ENCODE measurements around the gene FITM1.

Gene FITM1

DNA sequence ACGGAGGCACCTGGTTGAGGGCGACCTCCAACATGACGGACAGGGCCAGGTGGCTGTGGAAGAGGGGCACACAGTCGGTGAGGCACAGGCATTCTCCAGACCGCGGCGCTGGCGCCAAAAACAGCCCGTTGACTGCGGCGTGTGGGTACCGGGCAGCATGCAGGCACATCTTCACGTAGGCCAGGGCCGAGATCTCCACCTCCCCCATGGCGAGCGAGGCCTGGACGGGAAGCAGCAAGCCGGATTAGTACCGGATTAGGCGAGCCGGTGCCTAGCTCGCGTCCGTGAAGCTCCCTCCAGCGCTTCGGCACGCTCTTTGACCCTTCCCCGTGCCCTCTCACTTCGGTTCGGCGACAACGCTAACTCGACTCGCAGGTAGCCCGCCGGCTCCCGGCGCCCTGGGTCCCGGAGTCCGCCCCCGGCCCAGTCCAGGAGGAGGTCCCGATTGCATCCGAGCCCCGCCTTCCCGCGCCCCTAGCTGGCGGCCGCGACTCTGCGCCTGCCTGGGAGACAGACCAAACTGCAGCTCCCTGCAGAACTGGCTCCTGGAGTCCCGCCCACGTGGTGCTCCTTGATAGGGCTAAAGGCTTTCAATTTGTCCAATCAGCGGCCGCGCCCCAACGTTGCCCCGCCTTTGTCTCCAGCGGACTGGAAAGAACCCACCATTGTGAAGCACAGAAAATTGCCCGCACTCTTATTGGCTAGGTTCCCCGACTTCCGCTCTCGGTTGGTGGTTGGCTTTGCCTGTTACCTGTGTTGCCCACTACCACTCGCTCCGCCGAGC is 10.8 kb downstream of the FITM1 start, which contains the start of gene EMC9:
TSS of gene EMC9 (minus strand) at position 495 of the 784 bp plus-strand sequence. CDS start at position 208, 287 bp downstream.
- peak; percentile 99 for DNase-seq

DNA sequence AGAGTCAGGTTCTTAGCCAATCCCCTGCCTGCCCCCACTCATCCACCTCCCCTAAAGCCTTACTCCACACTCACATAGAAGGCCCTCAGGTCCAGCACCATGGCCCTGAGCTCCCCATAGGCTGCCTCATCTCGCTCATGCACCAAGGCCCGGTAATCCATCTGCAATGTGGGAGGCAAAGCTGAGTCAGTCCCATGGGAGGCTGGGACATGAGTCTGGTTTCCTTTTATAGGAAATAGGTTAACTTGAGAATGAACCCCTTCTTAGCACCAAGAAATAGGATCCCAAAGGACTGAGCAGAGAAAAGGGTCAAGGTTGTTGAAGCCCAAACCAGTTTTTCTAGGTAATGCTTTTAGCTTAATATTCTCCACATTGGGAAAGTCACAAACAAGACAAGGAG is 13.1 kb downstream of the FITM1 start:
- no peak for DNase-seq

GRCh38 chr14:24144451-24144850 is 14.0 kb downstream of the FITM1 start:
- DNase-seq, result no peak

GRCh38 chr14:24145219-24145618 is 14.8 kb downstream of the FITM1 start:
- DNase-seq, result no peak

- no peak for DNase-seq
These were observed 15.4 kb downstream of the FITM1 start for GRCh38 chr14:24145690-24146452.

DNA sequence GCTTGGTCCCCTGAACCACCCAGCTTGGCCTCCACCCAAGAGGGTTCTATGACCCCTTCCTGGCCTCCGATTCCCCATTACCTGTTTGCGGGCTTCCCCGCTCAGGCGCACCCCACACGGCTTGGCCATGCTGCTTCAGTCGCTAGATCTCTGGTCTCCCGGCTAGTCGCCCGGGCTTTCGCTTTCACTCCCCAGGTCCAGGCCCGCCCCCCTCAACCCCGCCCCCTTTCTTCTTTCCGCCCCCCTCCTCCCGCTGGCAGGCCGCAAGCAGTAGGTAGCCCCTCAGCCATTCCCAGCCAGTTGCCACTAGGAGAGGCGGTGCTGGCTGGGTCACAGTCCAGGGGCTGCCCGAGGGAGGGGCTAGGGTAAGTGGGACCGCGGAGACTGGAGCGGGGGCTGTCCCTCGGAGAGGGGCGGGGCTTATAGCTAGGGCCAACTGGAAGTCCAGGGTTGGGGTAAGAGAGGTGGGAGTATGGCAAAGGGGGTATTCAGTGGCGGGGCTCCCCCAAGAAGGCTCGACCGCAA is 16.1 kb downstream of the FITM1 start, which contains the start of gene PSME2:
TSS of gene PSME2 (minus strand) at position 158 of the 525 bp plus-strand sequence. CDS start at position 129, 29 bp downstream.
- DNase-seq, result peak; percentile 77

DNA sequence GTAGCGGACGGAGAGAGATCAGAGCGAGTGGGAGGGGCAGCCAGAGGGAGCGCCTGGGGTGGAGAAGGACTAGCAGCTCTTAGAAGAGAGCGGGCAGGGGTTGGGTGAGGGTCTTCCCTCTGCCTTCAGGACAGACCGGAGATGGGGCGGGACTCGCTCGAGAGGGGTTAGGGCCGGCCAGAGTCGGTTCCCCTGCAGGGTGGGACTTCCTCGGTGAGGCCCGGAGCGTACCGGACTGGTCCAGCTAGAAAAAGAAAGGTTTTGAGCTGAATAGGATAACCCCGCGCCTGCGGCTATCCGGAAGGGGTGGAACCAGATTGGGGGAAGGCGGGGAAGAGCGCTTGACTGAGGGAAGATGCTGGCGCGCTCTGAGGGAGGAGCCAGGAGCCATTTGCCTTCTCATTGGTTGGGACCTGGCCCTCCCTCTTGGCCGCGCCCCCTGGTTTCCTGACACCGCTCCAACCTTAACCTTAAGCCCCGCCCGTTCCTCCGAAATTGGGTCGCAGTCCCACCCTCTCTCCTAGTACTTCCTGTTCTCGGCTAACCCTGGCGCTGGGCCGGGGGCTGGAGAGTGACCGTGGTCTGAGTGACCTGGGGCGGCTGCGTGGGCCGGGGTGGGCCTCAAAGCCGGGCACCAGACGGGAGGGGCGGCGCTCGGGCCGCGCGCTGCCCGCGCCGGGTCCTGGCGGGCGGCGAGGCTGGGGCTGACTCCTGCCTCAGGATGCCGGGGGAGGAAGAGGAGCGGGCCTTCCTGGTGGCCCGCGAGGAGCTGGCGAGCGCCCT is 16.7 kb downstream of the FITM1 start, which contains the start of gene RNF31:
TSS of gene RNF31 (plus strand) at position 521 of the 783 bp plus-strand sequence. CDS start at position 722, 201 bp downstream.
- DNase-seq, result peak; percentile 99

- DNase-seq, result no peak
These were observed 17.4 kb downstream of the FITM1 start for GRCh38 chr14:24147761-24148428.

DNA sequence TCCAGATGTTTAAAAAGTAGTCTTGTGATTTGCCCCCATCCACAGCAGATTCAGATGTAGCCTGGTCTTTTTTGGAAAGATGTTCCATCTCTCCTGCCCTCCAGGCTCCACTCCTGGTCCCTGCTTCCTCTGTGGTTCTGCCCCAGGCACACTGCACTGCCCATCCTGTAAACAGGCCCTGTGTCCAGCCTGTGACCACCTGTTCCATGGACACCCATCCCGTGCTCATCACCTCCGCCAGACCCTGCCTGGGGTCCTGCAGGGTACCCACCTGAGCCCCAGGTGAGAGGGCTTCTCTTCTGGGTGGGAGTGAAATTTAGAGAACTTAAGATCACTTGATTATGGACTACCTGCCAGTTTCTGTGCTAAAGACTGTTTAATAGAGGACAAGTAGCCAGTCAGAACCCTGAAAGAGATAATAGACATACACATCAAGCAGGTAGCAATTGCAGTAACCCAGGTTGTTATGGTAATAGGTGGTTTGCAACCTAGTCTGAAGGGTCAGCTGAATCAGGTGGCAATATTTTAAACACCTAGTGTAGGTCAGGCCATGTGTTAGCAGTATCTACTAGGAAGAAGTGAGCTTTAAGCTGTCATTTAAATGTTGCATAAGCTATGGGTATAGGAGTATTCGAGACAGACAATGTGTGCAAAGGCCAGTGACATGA is 19.0 kb downstream of the FITM1 start:
- no peak for DNase-seq

DNA sequence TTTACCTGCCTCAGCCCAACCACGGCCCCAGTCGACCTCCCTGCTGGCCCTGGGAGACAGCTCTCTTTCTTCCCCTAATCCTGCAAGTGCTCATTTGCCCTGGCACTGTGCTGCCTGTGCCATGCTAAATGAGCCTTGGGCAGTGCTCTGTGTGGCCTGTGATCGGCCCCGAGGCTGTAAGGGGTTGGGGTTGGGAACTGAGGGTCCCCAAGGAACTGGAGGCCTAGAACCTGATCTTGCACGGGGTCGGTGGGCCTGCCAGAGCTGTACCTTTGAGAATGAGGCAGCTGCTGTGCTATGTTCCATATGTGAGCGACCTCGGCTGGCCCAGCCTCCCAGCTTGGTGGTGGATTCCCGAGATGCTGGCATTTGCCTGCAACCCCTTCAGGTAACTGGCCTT is 19.6 kb downstream of the FITM1 start:
- no peak for DNase-seq

DNA sequence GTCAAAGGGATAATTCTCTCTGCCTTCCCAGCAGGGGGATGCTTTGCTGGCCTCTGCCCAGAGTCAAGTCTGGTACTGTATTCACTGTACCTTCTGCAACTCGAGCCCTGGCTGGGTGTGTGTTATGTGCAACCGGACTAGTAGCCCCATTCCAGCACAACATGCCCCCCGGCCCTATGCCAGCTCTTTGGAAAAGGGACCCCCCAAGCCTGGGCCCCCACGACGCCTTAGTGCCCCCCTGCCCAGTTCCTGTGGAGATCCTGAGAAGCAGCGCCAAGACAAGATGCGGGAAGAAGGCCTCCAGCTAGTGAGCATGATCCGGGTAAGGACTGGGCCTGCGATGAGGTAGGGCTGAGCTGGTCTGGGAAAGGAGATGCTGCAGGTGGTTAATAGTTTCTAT is 20.1 kb downstream of the FITM1 start:
- no peak for DNase-seq

DNA sequence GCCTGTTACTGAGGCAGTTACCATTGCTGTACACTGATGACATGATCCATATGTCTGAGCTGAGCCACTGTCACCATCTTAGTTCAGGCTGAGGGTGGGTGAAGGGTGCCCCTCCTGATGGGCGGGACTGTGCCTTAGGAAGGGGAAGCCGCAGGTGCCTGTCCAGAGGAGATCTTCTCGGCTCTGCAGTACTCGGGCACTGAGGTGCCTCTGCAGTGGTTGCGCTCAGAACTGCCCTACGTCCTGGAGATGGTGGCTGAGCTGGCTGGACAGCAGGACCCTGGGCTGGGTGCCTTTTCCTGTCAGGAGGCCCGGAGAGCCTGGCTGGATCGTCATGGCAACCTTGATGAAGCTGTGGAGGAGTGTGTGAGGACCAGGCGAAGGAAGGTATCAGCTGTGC is 20.5 kb downstream of the FITM1 start:
- DNase-seq, result no peak

GRCh38 chr14:24151404-24152080 is 21.1 kb downstream of the FITM1 start:
- DNase-seq, result no peak

DNA sequence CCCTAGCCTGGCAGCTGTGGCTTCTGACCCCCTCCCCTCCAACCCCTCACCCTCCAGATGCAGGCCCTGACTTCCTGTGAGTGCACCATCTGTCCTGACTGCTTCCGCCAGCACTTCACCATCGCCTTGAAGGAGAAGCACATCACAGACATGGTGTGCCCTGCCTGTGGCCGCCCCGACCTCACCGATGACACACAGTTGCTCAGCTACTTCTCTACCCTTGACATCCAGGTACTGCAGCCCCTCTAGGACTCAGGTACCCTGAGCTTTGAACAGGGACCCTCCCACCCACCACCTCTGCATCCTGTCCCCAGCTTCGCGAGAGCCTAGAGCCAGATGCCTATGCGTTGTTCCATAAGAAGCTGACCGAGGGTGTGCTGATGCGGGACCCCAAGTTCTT is 24.6 kb downstream of the FITM1 start:
- DNase-seq, result no peak

DNA sequence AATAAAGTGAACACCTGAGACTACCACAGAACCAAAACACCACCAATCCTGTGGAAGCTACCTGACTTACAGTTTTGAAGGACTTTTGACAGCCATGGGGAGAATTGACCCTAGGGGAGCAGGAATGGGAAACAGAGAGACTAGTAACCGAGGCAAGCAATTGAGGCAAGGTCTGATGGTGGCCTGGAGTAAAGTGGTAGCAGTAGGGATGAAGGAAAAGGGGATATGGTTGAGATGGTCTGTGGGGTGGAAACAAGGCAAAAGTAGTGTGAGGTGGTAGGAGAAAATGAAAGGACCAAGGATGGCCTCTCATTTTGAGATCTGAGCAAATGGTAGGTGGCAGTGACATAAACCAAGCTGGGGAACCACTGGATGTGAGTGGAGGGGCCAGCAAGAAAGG is 26.4 kb downstream of the FITM1 start:
- no peak for DNase-seq

GRCh38 chr14:24157331-24157730 is 26.9 kb downstream of the FITM1 start:
- DNase-seq, result no peak

- no peak for DNase-seq
These were observed 29.5 kb downstream of the FITM1 start for GRCh38 chr14:24159777-24160498.

GRCh38 chr14:24160499-24160849 is 30.0 kb downstream of the FITM1 start:
- DNase-seq, result no peak

GRCh38 chr14:24160850-24161804 is 30.7 kb downstream of the FITM1 start, which contains the start of gene IRF9:
Gene IRF9 (plus strand): TSS chr14:24161265. CDS start chr14:24162145, 880 bp downstream.
- peak; percentile 95 for DNase-seq
